Chondrocyte (in vitro differentiated cells): ENCODE results near the gene GNAL. TPM values are rescaled to one million over a fixed set of nuclear protein-coding genes. Genes with fewer than 3 reads are reported as not detected.
A peak's percentile ranks its signal among the peaks of the same experiment; 100 is the strongest.

Source experiments
- DNase-seq: peaks from one replicate; pipeline ENCODE4 v3.0.0; 2021; ENCODE audit warnings: mixed read lengths, low spot score
- H3K27ac Mint-ChIP-seq: one replicate; pipeline ENCODE4 v1.8.0; 2021; ENCODE audit warnings: mild to moderate bottlenecking, moderate library complexity, mixed read lengths; ENCODE audit not compliant: unreplicated experiment
- H3K27me3 Mint-ChIP-seq: 2 replicates; pipeline ENCODE4 v1.8.0; 2021; ENCODE audit warnings: low read depth, mixed read lengths
- H3K36me3 Mint-ChIP-seq: 2 replicates; pipeline ENCODE4 v1.8.0; 2021; ENCODE audit warnings: low read depth, mixed read lengths
- H3K4me1 Mint-ChIP-seq: 2 replicates; pipeline ENCODE4 v1.8.0; 2021; ENCODE audit warnings: low read depth, mild to moderate bottlenecking, mixed read lengths
- H3K4me3 Mint-ChIP-seq: one replicate; pipeline ENCODE4 v1.8.0; 2021; ENCODE audit warnings: mild to moderate bottlenecking, moderate library complexity, mixed read lengths; ENCODE audit not compliant: unreplicated experiment
- H3K9me3 Mint-ChIP-seq: 2 replicates; pipeline ENCODE4 v1.8.0; 2021; ENCODE audit warnings: low read depth, mixed read lengths
- total RNA-seq: library from RNA; stranded (reverse); gene quantifications from 3 replicates; pipeline ENCODE4 v1.2.1, GENCODE V29; 2021
- TF ChIP-seq, protein P1 (sequence below): fragments of 200-600 bp; sonication (generic); IDR thresholded peaks from 2 replicates; pipeline ENCODE4 v1.5.0; 2021; ENCODE audit warnings: antibody characterized with exemption, mild to moderate bottlenecking, moderate library complexity

GNAL gene
- total RNA-seq, 1 donor from 2014 or later, result 5.9 TPM

GRCh38 chr18:11750581-11751310 lies 61.7 kb downstream of the GNAL start:
- peak overlapping the region; percentile 46 for H3K4me3 Mint-ChIP-seq
- TF ChIP-seq, protein P1, sequence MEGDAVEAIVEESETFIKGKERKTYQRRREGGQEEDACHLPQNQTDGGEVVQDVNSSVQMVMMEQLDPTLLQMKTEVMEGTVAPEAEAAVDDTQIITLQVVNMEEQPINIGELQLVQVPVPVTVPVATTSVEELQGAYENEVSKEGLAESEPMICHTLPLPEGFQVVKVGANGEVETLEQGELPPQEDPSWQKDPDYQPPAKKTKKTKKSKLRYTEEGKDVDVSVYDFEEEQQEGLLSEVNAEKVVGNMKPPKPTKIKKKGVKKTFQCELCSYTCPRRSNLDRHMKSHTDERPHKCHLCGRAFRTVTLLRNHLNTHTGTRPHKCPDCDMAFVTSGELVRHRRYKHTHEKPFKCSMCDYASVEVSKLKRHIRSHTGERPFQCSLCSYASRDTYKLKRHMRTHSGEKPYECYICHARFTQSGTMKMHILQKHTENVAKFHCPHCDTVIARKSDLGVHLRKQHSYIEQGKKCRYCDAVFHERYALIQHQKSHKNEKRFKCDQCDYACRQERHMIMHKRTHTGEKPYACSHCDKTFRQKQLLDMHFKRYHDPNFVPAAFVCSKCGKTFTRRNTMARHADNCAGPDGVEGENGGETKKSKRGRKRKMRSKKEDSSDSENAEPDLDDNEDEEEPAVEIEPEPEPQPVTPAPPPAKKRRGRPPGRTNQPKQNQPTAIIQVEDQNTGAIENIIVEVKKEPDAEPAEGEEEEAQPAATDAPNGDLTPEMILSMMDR, result no peak
- no peak overlapping the region for H3K27ac Mint-ChIP-seq
- H3K4me1 Mint-ChIP-seq, result peaks cover 7% of the 10 kb centered on the region
- H3K36me3 Mint-ChIP-seq, result peaks cover 1% of the 10 kb centered on the region
- no peak for DNase-seq
- H3K27me3 Mint-ChIP-seq, result peaks cover 41% of the 10 kb centered on the region
- no peaks in the 10 kb centered on the region for H3K9me3 Mint-ChIP-seq

- H3K27ac Mint-ChIP-seq, result no peak overlapping the region
- TF ChIP-seq, protein P1, result no peak
- H3K9me3 Mint-ChIP-seq, result no peaks in the 10 kb centered on the region
- H3K36me3 Mint-ChIP-seq, result peaks cover 1% of the 10 kb centered on the region
- peaks cover 7% of the 10 kb centered on the region for H3K4me1 Mint-ChIP-seq
- DNase-seq, result no peak
- peak overlapping the region; percentile 78 for H3K4me3 Mint-ChIP-seq
- peaks cover 41% of the 10 kb centered on the region for H3K27me3 Mint-ChIP-seq
These were observed 62.5 kb downstream of the GNAL start for GRCh38 chr18:11751341-11752115.

DNA sequence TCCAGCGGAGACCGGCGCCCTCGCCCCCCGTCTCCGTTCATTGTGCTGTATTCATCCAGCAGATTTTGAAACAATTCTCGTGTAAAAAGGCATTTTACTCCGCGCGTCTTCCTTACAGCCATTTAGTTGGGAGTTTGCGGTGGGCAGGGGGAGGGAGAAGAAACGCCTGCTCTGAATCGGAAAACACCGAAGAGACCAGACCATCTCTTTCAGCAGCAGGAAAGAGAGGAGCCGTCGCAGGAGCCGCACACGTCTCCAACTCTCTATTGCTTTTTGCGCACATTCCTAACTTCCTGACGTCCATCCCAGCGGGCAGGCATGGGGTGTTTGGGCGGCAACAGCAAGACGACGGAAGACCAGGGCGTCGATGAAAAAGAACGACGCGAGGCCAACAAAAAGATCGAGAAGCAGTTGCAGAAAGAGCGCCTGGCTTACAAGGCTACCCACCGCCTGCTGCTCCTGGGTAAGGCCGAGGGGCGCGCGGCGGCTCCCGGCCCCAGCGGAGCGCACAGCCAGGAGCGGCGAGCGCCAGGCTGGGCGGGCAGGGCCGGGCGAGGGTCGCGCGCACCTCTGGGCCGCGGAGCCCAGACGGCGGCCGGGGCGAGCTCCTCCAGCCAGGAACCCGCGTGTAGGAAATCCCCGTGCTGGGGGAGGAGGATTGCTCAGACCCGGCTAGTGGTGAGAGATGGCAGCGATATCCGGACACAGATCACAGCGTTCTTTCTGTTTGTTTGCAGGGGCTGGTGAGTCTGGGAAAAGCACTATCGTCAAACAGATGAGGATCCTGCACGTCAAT lies 63.2 kb downstream of the GNAL start:
- no peaks in the 10 kb centered on the region for H3K9me3 Mint-ChIP-seq
- TF ChIP-seq, protein P1, result no peak
- H3K27ac Mint-ChIP-seq, result peak overlapping the region; percentile 61
- H3K4me3 Mint-ChIP-seq, result peak overlapping the region; percentile 78
- DNase-seq, result no peak
- peaks cover 1% of the 10 kb centered on the region for H3K36me3 Mint-ChIP-seq
- peaks cover 34% of the 10 kb centered on the region for H3K27me3 Mint-ChIP-seq
- H3K4me1 Mint-ChIP-seq, result peaks cover 7% of the 10 kb centered on the region

DNA sequence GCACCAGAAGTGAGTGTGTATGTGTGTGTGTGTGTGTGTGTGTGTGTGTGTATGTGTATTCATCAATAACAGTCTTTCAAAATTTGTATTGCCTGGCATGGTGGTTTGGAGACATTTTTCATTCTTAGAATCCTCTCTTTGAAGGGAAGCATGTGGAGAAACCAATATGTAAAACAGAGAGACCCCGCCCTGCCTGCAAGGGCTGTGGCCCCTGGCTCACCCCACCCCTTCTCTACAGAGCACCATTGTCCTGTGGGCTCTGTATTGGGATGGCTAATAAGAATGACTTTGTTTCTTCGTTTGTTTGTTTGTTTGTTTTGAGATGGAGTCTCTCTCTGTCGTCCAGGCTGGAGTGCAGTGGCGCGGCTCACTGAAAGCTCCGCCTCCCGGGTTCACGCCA lies 65.9 kb downstream of the GNAL start:
- H3K9me3 Mint-ChIP-seq, result no peaks in the 10 kb centered on the region
- peaks cover 7% of the 10 kb centered on the region for H3K4me1 Mint-ChIP-seq
- no peak overlapping the region for H3K27ac Mint-ChIP-seq
- H3K36me3 Mint-ChIP-seq, result peaks cover 1% of the 10 kb centered on the region
- H3K4me3 Mint-ChIP-seq, result no peak overlapping the region
- H3K27me3 Mint-ChIP-seq, result peaks cover 25% of the 10 kb centered on the region
- no peak for DNase-seq
- TF ChIP-seq, protein P1, result no peak

DNA sequence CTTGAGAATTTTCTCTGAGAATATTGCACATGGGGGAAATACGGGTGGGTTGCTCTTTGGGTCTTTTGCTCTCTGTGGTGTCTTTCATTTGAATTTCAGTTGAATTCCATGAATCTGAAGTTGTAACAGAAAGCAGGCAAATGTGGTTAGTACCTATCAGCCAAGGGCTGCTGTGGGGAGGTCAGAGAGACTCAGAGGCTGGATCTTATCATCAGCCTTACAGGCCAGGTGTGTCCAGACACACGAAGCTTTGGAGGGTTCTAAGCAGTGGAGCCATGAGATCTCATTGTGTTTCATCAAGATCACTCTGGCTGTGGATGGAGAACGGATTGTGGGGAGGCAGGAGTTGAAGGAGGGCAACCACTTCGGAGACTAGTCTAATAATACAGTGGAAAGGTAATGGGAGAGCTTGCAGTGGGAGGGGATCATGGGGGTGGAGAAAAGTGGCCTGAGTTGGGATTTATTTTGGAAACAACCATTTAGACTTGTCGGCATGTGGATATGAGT lies 68.1 kb downstream of the GNAL start:
- peaks cover 2% of the 10 kb centered on the region for H3K4me1 Mint-ChIP-seq
- peaks cover 10% of the 10 kb centered on the region for H3K27me3 Mint-ChIP-seq
- no peak overlapping the region for H3K4me3 Mint-ChIP-seq
- no peaks in the 10 kb centered on the region for H3K9me3 Mint-ChIP-seq
- peaks cover 1% of the 10 kb centered on the region for H3K36me3 Mint-ChIP-seq
- H3K27ac Mint-ChIP-seq, result no peak overlapping the region
- DNase-seq, result no peak
- TF ChIP-seq, protein P1, result no peak
